Activated naive CD4-positive, alpha-beta T cell (primary cell): Measurements from ENCODE around the gene LIPC.

Experiments used
- DNase-seq, 4 experiments: peaks; one replicate each; lab custom pipeline; 2025; lab: John Stamatoyannopoulos, UW

Gene LIPC

DNA sequence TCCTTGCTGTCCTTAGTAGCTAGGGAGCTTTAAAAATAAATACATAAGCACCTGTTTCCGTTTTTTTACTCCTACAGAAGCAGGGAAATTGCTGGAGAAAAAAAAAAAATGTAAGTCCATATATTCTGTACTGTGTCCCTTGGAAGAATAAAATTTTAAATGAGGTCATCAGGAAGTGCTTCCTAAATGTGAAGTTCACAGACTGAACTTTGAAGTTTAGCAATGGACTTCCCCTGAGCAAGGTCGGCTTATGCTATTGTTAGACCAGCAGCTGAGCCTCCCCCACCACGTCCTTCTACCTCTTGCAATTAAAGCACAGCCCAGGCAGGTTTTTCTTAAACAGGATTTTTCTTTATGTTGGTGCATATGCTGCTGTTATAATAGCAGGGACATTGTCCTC lies 26.3 kb downstream of the LIPC start:
- no peak for DNase-seq

DNA sequence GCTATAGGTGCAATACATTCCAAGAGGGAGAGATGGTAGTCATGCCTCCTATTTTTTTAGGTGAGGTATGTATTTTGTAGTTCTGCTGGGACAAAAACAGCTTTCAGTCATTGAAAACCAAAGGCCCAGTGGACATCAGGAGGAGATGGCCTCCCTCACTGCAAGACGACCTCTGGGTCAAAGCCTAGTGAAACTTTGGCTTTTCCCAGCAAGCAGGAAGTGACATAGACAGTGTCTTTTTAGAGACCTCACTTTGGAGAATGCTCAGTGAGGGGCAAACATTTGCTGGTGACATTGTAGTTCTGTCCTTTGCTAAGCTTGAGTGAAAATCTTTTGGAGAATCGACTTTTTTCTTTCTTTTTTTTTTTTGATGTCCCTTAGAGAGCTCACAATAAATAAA lies 27.3 kb downstream of the LIPC start:
- no peak for DNase-seq

DNA sequence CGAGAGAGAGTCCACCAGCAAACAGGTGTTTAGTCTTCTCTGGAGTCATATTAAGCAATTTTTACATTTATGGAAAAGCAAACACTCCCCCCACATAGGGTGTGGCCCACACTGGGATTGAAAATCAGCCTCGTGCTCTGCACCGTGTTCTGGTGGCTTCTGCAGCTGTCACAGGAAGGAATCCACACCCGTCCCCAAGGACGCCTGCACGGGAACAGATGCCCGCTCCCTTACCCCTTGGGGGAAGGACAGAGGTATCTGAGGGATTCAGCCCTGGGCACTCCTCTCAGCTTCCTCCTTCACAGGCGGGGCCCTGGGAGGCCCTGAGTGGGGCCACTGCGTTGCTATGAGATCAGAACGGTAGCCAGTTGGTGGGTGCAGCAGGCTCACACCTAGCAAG lies 27.8 kb downstream of the LIPC start:
- DNase-seq: no peak

GRCh38 chr15:58460116-58460790 lies 28.5 kb downstream of the LIPC start:
- DNase-seq: no peak

- DNase-seq: no peak
Observed at GRCh38 chr15:58460872-58461271, 29.1 kb downstream of the LIPC start.

- DNase-seq: no peak
Observed at GRCh38 chr15:58462547-58462946, 30.8 kb downstream of the LIPC start.

- no peak for DNase-seq
Observed at GRCh38 chr15:58462973-58463663, 31.3 kb downstream of the LIPC start.

GRCh38 chr15:58463815-58464650 lies 32.2 kb downstream of the LIPC start:
- no peak for DNase-seq

- no peak for DNase-seq
Observed at GRCh38 chr15:58465070-58465469, 33.3 kb downstream of the LIPC start.

GRCh38 chr15:58465866-58466517 lies 34.2 kb downstream of the LIPC start:
- DNase-seq: no peak

GRCh38 chr15:58466566-58466965 lies 34.8 kb downstream of the LIPC start:
- no peak for DNase-seq

- DNase-seq: no peak
Observed at GRCh38 chr15:58467121-58467721, 35.4 kb downstream of the LIPC start.

- no peak for DNase-seq
Observed at GRCh38 chr15:58467722-58468423, 36.1 kb downstream of the LIPC start.

GRCh38 chr15:58469432-58470353 lies 37.9 kb downstream of the LIPC start:
- DNase-seq: no peak

GRCh38 chr15:58471348-58471747 lies 39.6 kb downstream of the LIPC start:
- DNase-seq: no peak

DNA sequence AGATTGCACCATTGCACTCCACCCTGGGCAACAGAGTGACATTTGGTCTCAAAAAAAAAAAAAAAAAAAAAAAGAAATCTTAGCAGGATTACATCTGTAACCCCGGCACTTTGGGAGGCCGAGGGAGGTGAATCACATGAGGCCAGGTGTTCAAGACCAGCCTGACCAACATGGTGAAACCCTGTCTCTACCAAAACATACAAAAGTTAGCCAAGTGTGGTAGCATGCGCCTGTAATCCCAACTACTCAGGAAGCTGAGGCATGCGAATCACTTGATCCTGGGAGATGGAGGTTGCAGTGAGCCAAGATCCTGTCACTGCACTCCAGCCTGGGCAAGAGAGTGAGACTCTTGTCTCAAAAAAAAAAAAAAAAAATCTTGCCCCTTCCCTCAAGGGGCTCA lies 40.4 kb downstream of the LIPC start:
- DNase-seq: no peak

GRCh38 chr15:58472821-58473581 lies 41.2 kb downstream of the LIPC start:
- no peak for DNase-seq

- no peak for DNase-seq
Observed at GRCh38 chr15:58473724-58474123, 41.9 kb downstream of the LIPC start.

DNA sequence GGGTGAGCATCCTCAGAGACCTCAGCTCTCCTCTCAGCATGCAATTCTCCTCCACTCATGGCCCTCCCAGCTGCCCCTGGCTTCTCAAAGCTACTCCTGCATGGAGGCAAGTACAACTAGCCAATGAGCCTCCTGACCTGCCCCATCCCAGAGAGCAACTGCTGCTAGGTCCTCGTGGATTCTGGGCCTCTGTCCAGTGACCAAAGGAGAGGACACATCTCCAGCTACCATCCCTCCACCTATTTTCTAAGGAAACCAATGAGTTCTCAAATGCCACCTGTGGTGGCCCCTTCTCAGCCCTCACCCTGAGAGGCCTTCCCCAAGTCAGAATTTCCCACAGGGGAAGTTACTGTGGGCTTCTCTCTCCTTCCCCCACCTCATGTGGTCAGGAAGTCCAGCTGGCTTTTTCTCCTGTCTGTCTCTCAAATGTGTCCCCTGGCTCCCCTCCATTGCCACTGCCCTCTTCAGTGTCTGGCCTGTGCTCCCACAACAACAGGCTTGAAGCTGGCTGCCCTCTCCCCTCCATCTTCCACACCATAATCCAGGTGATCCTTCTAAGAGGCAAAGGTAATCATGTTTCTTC lies 43.0 kb downstream of the LIPC start:
- no peak for DNase-seq
